NT2/D1 (cell line): ENCODE measurements around the gene RAPH1.

Experiments
- SUZ12 ChIP-seq: IDR thresholded peaks from 2 replicates; pipeline ENCODE4 v1.6.1; 2011; ENCODE audit not compliant: insufficient read length, insufficient read depth; ENCODE audit errors: extremely low read depth
- YY1 ChIP-seq: IDR thresholded peaks from 2 replicates; pipeline ENCODE4 v1.6.1; 2011; ENCODE audit not compliant: insufficient read length, insufficient read depth
- ZNF274 ChIP-seq: IDR thresholded peaks from 2 replicates; pipeline ENCODE4 v1.6.1; 2011; ENCODE audit warnings: mild to moderate bottlenecking, low read depth, low read length

- no peak for TF ChIP-seq ZNF274
- TF ChIP-seq YY1 = no peak
- no peak for TF ChIP-seq SUZ12
Measured at GRCh38 chr2:203484266-203485112, 50.6 kb downstream of the RAPH1 start.
